ENCODE data around the gene STAT4.

STAT4 gene

DNA sequence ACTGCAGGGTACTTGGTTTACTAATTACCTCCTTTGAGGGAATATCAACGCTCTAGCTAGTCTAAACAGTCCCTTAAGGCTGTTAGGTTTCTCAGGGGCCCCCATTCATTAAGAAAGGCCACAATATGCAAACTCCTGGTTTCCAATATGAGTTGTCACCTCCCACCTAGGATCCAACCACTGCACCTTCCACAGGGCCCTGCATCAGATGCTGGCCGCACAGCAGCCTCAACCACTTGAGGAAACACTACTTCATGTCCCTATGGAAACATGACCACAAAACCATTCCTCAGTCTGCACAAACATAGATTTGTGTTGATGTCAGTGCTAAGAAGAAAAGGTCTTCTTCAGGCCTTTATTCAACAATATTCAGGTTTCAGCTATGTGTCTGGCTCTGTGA lies 40.9 kb downstream of the STAT4 start:
- no peak overlapping the region for H3K4me3 ChIP-seq (ENCODE audit: low read depth, low read length)

DNA sequence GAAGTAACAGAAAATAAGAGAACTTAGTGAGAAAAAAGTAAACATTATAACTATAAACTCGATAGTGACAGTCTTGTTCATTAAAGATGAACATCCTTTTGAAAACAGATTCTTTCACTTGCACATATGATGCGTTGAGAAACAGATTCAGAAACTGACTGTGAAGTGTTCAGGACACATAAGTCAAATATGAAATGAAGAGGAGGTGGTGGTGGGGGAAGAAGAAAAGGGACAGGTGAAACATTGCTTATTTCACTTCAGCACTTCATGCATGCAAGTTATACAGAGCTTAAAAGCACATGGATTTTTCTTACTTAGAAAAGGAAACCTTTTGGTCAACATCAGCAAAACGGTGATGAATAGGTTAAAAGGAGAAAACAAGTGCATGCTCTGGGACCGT lies 42.5 kb downstream of the STAT4 start:
- H3K4me3 ChIP-seq (ENCODE audit: low read depth, low read length) = no peak overlapping the region
- TF ChIP-seq, protein P1, sequence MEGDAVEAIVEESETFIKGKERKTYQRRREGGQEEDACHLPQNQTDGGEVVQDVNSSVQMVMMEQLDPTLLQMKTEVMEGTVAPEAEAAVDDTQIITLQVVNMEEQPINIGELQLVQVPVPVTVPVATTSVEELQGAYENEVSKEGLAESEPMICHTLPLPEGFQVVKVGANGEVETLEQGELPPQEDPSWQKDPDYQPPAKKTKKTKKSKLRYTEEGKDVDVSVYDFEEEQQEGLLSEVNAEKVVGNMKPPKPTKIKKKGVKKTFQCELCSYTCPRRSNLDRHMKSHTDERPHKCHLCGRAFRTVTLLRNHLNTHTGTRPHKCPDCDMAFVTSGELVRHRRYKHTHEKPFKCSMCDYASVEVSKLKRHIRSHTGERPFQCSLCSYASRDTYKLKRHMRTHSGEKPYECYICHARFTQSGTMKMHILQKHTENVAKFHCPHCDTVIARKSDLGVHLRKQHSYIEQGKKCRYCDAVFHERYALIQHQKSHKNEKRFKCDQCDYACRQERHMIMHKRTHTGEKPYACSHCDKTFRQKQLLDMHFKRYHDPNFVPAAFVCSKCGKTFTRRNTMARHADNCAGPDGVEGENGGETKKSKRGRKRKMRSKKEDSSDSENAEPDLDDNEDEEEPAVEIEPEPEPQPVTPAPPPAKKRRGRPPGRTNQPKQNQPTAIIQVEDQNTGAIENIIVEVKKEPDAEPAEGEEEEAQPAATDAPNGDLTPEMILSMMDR (IDR thresholded peaks at IDR 0.05; ENCODE audit: low read depth, low read length) = no peak

More for the DNA sequence above, 40.9 kb downstream of the STAT4 start:
- TF ChIP-seq, protein P1 (IDR thresholded peaks at IDR 0.05; ENCODE audit: low read depth, low read length) = no peak

DNA sequence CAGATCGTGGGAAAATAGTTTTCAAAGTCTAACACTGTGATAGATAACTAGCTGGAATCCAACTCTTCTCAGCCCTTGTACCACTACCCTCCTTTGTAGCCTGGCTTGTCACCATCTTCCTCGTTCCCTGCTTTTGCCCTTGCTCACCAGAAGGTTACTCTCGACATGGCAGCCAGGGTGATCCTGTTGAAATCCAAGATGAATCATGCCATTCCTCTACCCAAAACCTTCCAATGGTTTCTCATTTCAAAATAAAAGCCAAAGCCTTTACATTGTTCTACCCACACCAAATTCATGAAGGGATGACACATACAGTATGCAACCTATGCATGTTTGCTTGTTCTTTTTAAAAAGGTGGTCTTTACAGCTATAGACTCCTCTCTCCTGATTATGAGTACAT lies 45.7 kb downstream of the STAT4 start:
- H3K4me3 ChIP-seq (ENCODE audit: low read depth, low read length) = no peak overlapping the region
- TF ChIP-seq, protein P1 (IDR thresholded peaks at IDR 0.05; ENCODE audit: low read depth, low read length) = no peak

DNA sequence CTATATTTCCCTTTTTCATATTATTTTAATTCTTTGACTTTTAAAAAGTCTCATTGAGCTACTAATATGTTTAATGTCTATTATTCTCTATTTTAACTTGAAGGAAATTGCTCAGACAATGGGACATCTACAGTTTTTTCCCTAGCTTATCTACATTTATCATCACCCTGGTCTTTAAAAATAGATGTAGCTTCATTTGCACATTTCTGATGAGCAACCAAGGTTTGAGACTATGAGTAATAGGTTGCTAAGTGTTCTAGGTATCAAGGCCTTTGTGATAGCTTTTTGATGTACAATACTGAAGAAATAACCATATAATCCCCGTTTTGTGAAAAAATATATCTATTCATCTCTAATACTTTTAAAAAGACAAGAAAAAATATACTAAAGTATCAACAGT lies 47.0 kb downstream of the STAT4 start:
- TF ChIP-seq, protein P1 (IDR thresholded peaks at IDR 0.05; ENCODE audit: low read depth, low read length) = no peak

DNA sequence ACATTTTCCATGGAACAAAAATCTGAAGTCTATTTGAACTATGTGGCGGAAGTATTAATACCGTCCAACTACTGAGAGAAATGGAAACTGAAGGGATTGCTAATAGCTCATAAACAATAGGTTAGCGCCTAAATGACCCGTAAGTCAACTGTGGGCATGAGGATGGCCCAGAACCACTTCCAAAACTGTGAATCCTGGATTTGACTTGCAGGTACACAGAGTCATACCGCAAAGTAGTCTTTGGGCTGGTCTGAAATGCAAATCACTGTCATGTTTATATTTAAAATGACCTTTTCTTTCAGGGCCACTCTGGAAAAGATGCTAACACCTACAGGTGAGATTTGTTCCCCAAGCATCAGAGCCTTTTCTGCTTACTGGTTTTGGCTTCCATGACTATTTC lies 50.6 kb downstream of the STAT4 start:
- TF ChIP-seq, protein P1 (IDR thresholded peaks at IDR 0.05; ENCODE audit: low read depth, low read length) = no peak
- no peak overlapping the region for H3K4me3 ChIP-seq (ENCODE audit: low read depth, low read length)

More for the DNA sequence above, 47.0 kb downstream of the STAT4 start:
- H3K4me3 ChIP-seq (ENCODE audit: low read depth, low read length) = no peak overlapping the region

DNA sequence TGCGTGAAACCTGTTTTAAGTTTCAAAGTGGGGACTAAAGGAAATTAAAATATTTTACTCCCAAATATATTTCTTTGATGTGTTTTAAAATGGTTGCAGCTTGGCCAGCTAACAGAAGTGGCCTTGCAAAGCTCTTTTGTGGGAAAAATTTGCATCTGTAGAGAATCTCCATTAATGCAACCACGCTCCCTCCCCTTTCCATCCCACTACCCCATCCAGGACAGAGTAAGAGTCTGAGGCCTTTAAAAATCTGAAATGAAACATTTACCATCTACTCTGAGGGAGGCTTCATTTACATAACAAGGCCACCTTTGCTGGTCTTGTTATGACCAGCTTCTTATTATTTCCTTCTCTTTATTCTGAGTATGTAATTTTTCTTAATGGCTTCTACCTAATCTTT lies 63.5 kb downstream of the STAT4 start:
- H3K4me3 ChIP-seq (ENCODE audit: low read depth, low read length) = no peak overlapping the region
- TF ChIP-seq, protein P1 (IDR thresholded peaks at IDR 0.05; ENCODE audit: low read depth, low read length) = no peak

DNA sequence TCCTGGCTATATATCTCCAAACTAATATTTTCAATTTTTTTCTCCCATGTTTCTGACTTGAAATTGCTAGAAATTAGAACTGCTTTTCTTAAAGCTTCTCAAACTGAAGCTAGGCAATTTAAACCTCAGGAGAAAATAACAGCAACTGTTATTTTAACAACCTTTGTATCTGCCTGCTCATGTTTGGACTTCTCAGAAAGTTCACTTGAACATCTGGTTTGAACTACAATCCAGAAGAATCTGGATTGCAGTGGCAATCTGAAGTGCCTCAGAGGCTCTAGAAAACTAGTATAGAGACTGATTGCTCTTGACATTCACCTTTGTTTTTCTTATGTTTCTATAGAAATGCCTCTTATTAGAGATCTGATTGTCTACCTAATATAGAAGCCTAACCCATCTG lies 64.1 kb downstream of the STAT4 start:
- TF ChIP-seq, protein P1 (IDR thresholded peaks at IDR 0.05; ENCODE audit: low read depth, low read length) = no peak
- no peak overlapping the region for H3K4me3 ChIP-seq (ENCODE audit: low read depth, low read length)

Measured in WI38 (cell line).